Stomach (tissue), 4 donors: ENCODE data around the gene PLPP2.

Experiments used
- EP300 ChIP-seq: sonication (generic); formaldehyde crosslinking; IDR thresholded peaks from one replicate; pipeline ENCODE4 v1.6.1; 2017; ENCODE audit warnings: antibody characterized with exemption
- POLR2AphosphoS5 ChIP-seq, 3 donors: sonication (generic); formaldehyde crosslinking; IDR thresholded peaks; one replicate each; pipeline ENCODE4 v1.6.1; 2016; ENCODE audit warnings: antibody characterized with exemption in 3 of 3
- TF ChIP-seq, protein P1 (sequence below), 7 experiments: fragments of 450-650 bp in 4 of 7; fragments of 200-600 bp in 3 of 7; sonication (generic) in 3 of 7; IDR thresholded peaks; one replicate each; pipeline ENCODE4 v1.5.1; 2016 to 2019; ENCODE audit warnings: antibody characterized with exemption in 7 of 7, control low read depth in 2 of 7, mild to moderate bottlenecking in 1 of 7

DNA sequence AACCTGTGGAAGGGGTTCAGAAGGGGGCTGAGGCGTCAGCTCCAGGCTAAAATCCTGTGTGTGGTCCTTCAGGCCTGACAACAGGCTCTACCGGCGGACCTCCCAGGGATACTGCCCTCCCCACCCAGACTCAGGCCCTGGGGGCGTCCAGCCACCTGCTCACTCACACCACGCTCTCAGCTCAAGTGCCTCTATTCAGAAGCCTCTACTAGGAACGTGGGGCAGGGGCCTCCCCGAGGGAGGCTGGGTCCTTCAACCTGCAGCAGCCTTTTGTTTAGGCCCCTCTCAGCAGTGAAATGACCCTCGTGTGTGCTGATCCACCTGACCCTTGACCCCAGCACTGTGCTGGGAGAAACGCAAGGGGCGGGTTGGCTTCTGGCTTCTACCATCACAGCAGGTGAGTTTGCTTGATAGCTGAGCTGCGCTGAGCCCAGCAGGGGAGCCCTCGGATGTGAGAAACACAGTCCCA lies 10.6 kb downstream of the PLPP2 start:
- TF ChIP-seq, protein P1, sequence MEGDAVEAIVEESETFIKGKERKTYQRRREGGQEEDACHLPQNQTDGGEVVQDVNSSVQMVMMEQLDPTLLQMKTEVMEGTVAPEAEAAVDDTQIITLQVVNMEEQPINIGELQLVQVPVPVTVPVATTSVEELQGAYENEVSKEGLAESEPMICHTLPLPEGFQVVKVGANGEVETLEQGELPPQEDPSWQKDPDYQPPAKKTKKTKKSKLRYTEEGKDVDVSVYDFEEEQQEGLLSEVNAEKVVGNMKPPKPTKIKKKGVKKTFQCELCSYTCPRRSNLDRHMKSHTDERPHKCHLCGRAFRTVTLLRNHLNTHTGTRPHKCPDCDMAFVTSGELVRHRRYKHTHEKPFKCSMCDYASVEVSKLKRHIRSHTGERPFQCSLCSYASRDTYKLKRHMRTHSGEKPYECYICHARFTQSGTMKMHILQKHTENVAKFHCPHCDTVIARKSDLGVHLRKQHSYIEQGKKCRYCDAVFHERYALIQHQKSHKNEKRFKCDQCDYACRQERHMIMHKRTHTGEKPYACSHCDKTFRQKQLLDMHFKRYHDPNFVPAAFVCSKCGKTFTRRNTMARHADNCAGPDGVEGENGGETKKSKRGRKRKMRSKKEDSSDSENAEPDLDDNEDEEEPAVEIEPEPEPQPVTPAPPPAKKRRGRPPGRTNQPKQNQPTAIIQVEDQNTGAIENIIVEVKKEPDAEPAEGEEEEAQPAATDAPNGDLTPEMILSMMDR (IDR thresholded peaks at IDR 0.05) = no peak
- TF ChIP-seq EP300 = no peak
- no peak for TF ChIP-seq POLR2AphosphoS5 (IDR thresholded peaks at IDR 0.05)
